ENCODE data around the gene PRELID2.
"Not testable (repeated sequence)": the region's sequence is repeated elsewhere in the genome, so short reads cannot be mapped to it uniquely, and the experiment has no call there.

PRELID2 gene

GRCh38 chr5:145743396-145744061, 91.6 kb downstream of the PRELID2 start:
- no peak for DNase-seq (ENCODE audit: low read depth in 2 of 2)

DNA sequence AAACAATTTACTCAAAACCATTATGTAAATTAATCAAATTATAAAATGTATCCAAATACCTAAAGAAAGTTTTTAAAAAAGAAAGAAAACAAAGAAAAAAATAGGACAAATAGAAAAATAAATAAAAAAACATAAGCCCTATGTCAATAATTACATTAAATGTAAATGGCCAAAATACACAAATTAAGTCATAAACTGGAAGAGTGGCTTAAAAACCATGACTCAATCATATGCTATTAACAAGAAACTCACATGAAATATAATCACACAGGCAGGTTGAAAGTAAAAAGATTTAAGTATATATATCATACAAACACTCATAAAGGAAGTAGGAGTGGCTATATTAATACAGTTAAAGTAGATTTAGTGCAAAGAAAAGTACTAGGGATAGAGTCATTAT, 95.3 kb downstream of the PRELID2 start:
- no peak for DNase-seq (ENCODE audit: low read depth in 2 of 2)

DNA sequence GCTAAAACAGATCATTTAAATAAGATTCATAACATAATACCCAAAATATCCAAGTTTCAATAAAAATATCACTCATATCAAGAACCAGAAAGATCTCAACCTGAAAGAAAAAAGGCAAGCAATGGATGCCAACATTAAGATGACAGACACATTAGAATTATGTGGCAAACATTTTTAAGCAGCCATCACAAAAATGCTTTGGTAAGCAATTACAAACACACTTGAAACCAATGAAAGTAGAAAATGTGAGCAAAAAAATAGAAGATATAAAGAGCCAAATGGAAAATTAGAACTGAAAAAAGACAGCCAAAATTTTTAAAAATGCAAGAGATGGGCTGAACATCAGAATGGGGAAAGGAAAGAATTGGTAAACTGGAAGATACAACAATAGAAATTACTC, 96.9 kb downstream of the PRELID2 start:
- no peak for DNase-seq (ENCODE audit: low read depth in 2 of 2)

- DNase-seq (ENCODE audit: low read depth in 2 of 2) = no peak
Measured at GRCh38 chr5:145737578-145737977, 97.6 kb downstream of the PRELID2 start.

GRCh38 chr5:145729956-145730355, 105.2 kb downstream of the PRELID2 start:
- not testable (repeated sequence) for DNase-seq (ENCODE audit: low read depth in 2 of 2)

GRCh38 chr5:145723516-145723915, 111.6 kb downstream of the PRELID2 start:
- DNase-seq (ENCODE audit: low read depth in 2 of 2) = no peak

DNA sequence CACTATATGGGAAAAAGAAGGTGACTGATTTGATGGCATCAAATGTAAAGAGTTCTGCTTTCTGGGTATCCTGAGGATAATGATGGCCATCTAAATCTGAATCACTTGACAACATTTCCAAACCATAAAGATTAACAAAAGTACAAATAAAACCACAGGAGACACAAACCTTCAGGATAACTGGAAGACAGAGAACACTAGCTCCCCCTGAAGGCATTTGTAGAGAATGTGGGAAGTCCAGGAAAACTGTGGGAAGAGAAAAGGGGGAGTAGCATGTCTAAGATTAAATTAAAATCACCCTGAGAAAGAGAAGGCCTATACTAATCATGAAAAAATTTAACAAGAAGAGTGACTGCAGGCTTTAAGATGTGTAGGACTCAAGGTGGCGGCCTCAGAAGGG, 116.2 kb downstream of the PRELID2 start:
- peak; percentile 6 to 10 for DNase-seq (ENCODE audit: low read depth in 2 of 2)

DNA sequence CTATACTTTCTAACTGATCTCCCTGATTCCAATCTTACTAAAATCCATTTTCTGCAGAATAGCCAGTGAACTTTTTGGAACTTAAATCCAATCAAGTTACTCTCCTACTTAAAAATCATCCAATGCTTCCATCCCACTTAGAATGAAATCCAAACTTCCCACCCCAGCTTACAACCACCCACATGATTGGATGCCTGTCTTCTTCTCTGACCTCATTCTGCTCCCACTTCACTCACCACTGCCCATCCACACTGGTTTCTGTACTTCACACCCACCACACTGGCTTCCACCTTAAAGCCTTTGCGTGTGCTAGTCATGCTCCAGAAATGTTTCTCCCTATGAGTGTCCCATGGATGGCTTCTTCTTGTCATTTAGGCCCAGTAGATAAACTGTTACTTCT, 119.7 kb downstream of the PRELID2 start:
- no peak for DNase-seq (ENCODE audit: low read depth in 2 of 2)

DNA sequence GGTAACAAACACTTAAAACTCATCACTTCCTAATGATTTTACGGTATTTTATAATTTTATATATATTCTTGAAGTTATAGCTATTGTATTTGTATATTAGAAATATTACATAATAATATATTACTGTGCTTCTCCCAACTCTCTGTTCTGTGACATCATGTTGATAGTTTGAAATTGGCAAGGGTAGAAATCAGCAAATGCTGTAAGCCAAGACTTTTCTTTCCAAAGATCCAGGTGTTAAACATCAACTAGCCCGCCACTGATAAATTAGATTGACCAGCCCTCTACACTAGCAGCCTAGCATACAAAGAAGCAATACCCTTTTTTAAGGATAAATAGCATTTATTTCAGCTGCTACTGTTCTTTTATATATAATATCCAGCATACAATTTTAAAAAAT, 122.9 kb downstream of the PRELID2 start:
- no peak for DNase-seq (ENCODE audit: low read depth in 2 of 2)

GRCh38 chr5:145711417-145711816, 123.7 kb downstream of the PRELID2 start:
- no peak for DNase-seq (ENCODE audit: low read depth in 2 of 2)

Data from fibroblast of skin of left biceps (primary cell).